CD14-positive monocyte (primary cell): Measurements from ENCODE around the gene PRM2. TPM values are rescaled to one million over a fixed set of nuclear protein-coding genes. Genes with fewer than 3 reads are reported as not detected.

ENCODE experiments used
- DNase-seq, 3 donors: peaks; one replicate each; pipeline ENCODE4 v3.0.0-alpha.2; 2011 to 2022
- H2AFZ ChIP-seq: 2 replicates; pipeline ENCODE4 v1.6.0; 2012; ENCODE audit warnings: mild to moderate bottlenecking, low read depth, low read length, inconsistent platforms; ENCODE audit not compliant: insufficient read depth, poor library complexity, severe bottlenecking
- H3K27ac ChIP-seq, 2 donors: 1 replicate in 1 of 2; 2 replicates in 1 of 2; pipeline ENCODE4 v1.5.1; 2012 to 2013; ENCODE audit warnings: low read length in 2 of 2, control low read depth in 1 of 2, inconsistent platforms in 1 of 2, low read depth in 1 of 2, mild to moderate bottlenecking in 1 of 2
- H3K27me3 ChIP-seq, 2 donors: one replicate each; pipeline versions ENCODE4 v1.6.0 to v1.6.1; 2011 to 2013; ENCODE audit warnings: low read length in 2 of 2; ENCODE audit not compliant: control insufficient read depth in 2 of 2, insufficient read depth in 2 of 2
- H3K36me3 ChIP-seq, 2 donors: replicated peaks in 1 of 2; 1 replicate in 1 of 2; 2 replicates in 1 of 2; pipeline versions ENCODE4 v1.5.1 to v1.6.1; 2012 to 2013; ENCODE audit warnings: low read length in 2 of 2, control low read depth in 1 of 2, inconsistent platforms in 1 of 2, mild to moderate bottlenecking in 1 of 2; ENCODE audit not compliant: insufficient read depth in 2 of 2, control insufficient read depth in 1 of 2
- H3K4me1 ChIP-seq, 2 donors: 1 replicate in 1 of 2; 2 replicates in 1 of 2; pipeline versions ENCODE4 v1.5.1 to v1.6.1; 2012 to 2013; ENCODE audit warnings: low read length in 2 of 2, control low read depth in 1 of 2, inconsistent platforms in 1 of 2, mild to moderate bottlenecking in 1 of 2, moderate library complexity in 1 of 2; ENCODE audit not compliant: insufficient read depth in 2 of 2, control insufficient read depth in 1 of 2
- H3K4me2 ChIP-seq: replicated peaks from 2 replicates; pipeline ENCODE3; 2012; ENCODE audit warnings: low read length, moderate library complexity, mild to moderate bottlenecking; ENCODE audit not compliant: poor library complexity, severe bottlenecking; ENCODE audit errors: extremely low read depth
- H3K4me3 ChIP-seq, 3 experiments: fragments of 200-600 bp in 1 of 3; sonication (generic) in 1 of 3; replicated peaks in 1 of 3; 1 replicate in 2 of 3; 2 replicates in 1 of 3; pipeline ENCODE4 v1.5.1; 2011 to 2013; ENCODE audit warnings: low read length in 3 of 3, mild to moderate bottlenecking in 3 of 3, control low read depth in 2 of 3, low read depth in 2 of 3, inconsistent platforms in 1 of 3, moderate library complexity in 1 of 3
- H3K79me2 ChIP-seq: 2 replicates; pipeline ENCODE4 v1.6.0; 2012; ENCODE audit warnings: mild to moderate bottlenecking, control low read depth, inconsistent platforms, low read length, moderate library complexity; ENCODE audit not compliant: insufficient read depth
- H3K9ac ChIP-seq: 2 replicates; pipeline ENCODE4 v1.6.0; 2017; ENCODE audit warnings: low read length, mild to moderate bottlenecking; ENCODE audit not compliant: insufficient read depth, poor library complexity, severe bottlenecking
- H3K9me3 ChIP-seq, 2 donors: replicated peaks in 1 of 2; 1 replicate in 1 of 2; 2 replicates in 1 of 2; pipeline versions ENCODE4 v1.5.1 to v1.6.1; 2012 to 2013; ENCODE audit warnings: low read length in 2 of 2, control low read depth in 1 of 2; ENCODE audit not compliant: control insufficient read depth in 1 of 2, insufficient read depth in 1 of 2
- H4K20me1 ChIP-seq: 2 replicates; pipeline ENCODE4 v1.6.0; 2012; ENCODE audit warnings: mild to moderate bottlenecking, low read length, control low read depth, moderate library complexity; ENCODE audit not compliant: insufficient read depth
- H3K27ac Mint-ChIP-seq, 7 donors: one replicate each; pipeline ENCODE4 v1.8.0; 2020; ENCODE audit warnings: mild to moderate bottlenecking in 7 of 7, mixed read lengths in 7 of 7, moderate library complexity in 6 of 7, inconsistent platforms in 2 of 7
- H3K27me3 Mint-ChIP-seq, 3 donors: one replicate each; pipeline ENCODE4 v1.8.0; 2021 to 2022; ENCODE audit warnings: low read depth in 3 of 3, mild to moderate bottlenecking in 3 of 3, mixed read lengths in 3 of 3, moderate library complexity in 3 of 3, inconsistent platforms in 1 of 3
- H3K36me3 Mint-ChIP-seq, 2 donors: one replicate each; pipeline ENCODE4 v1.8.0; 2020; ENCODE audit warnings: mixed read lengths in 2 of 2, inconsistent platforms in 1 of 2, mild to moderate bottlenecking in 1 of 2
- H3K4me1 Mint-ChIP-seq: one replicate; pipeline ENCODE4 v1.8.0; 2020; ENCODE audit warnings: mild to moderate bottlenecking, mixed read lengths
- H3K4me3 Mint-ChIP-seq, 2 donors: one replicate each; pipeline ENCODE4 v1.8.0; 2020; ENCODE audit warnings: mild to moderate bottlenecking in 2 of 2, mixed read lengths in 2 of 2, moderate library complexity in 1 of 2
- H3K9me3 Mint-ChIP-seq, 7 donors: one replicate each; pipeline ENCODE4 v1.8.0; 2020 to 2022; ENCODE audit warnings: mixed read lengths in 7 of 7, mild to moderate bottlenecking in 6 of 7, moderate library complexity in 6 of 7, inconsistent platforms in 2 of 7
- WGBS: methylation state at CpG from one replicate; pipeline ENCODE4 v1.1.5; 2013; ENCODE audit warnings: missing lambda C conversion rate; ENCODE audit not compliant: insufficient coverage; 5-methylcytosine and 5-hydroxymethylcytosine counted together
- intact Hi-C, 2 donors: fragments of 100-400 bp; cut with micrococcal nuclease; formaldehyde crosslinking; loops; one replicate each; pipeline versions ENCODE4 v1.15.0 to v1.15.1; 2023
- polyA plus RNA-seq, 3 donors: library from polyadenylated mRNA; depleted of rRNA in 1 of 3; unstranded in 2 of 3; stranded (reverse) in 1 of 3; fragments of 300-500 nt in 2 of 3; fragments of >200 nt in 1 of 3; fragmentation: Illumina TruSeq in 2 of 3; gene quantifications; 1 replicate in 2 of 3; 2 replicates in 1 of 3; pipeline ENCODE4 v1.2.3, GENCODE V29; 2012 to 2021
- small RNA-seq: library from RNA; depleted of rRNA; stranded (forward); fragments of <200 nt; gene quantifications from one replicate; pipeline ENCODE3, GENCODE V24; 2012; ENCODE audit warnings: low read depth; ENCODE audit not compliant: insufficient read length
- TF ChIP-seq, protein P1 (sequence below): fragments of 200-600 bp; IDR thresholded peaks from one replicate; pipeline ENCODE4 v1.8.0; 2022; ENCODE audit warnings: antibody characterized with exemption, mild to moderate bottlenecking

PRM2 gene
- polyA plus RNA-seq, 3 donors, result not detected

GRCh38 chr16:11229432-11229831, 46.8 kb downstream of the PRM2 start:
- no peak overlapping the region for H3K27ac ChIP-seq
- H3K27me3 Mint-ChIP-seq, result peaks cover 4 to 15% (median 6%) of the 10 kb centered on the region in 3 donors

DNA sequence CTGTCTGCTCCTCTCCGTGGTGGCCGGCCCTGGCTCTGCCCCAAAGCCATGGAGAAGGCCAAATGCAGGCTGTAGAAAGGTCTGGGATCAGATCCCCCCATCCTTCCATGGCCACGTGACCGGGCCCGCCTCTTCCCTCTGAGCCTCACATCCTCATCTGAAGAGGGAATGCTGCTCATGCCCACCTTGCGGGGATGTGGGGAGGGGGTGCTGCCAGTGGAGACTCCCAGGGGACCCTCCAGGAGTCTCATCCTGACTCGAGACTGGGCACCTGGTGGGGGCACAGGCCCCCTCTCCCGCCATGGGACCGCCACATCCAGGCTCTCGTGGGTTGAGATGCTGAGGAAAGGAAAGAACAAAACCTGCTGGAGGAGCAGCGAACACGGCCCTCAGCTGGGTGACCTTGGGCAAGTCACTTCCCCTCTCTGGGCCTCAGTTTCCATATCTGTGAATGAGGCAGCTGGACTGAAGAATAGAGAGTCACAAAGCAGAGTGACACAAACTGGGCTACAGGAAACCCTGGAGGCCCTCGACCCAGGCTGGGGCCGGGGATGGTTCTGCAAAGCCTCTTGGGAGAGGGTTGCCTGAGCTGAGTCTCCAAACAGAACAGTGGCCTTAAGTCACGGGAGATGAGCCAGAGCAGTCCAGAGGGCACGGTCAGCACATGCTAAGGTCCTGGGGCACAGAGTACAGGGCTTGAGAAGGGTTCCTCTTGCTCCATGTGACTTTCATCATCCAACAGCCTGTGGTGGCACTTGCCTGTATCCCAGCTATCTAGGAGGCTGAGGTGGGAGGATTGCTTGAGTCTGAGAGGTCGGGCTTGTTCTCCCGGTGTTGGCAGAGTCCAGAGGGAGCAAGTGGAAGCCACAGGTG, 50.4 kb downstream of the PRM2 start:
- peak overlapping the region; percentile 56 for H3K4me2 ChIP-seq
- H3K27me3 ChIP-seq, result no peaks in the 10 kb centered on the region
- intact Hi-C loops, result no loop called here
- no peak overlapping the region for H3K27ac ChIP-seq
- Mint-ChIP-seq H3K4me3 (peak overlapping the region; percentile 65 to 71), H3K9me3 (peaks cover 0 to 3% (median 0%) of the 10 kb centered on the region in 7 donors), H3K27me3 (peaks cover 4 to 5% (median 5%) of the 10 kb centered on the region in 3 donors), H3K4me1 (peaks cover 23% of the 10 kb centered on the region), H3K27ac (peak overlapping the region in 1 of 7 donors; percentile 26), H3K36me3 (no peaks in the 10 kb centered on the region)
- H4K20me1 ChIP-seq, result no peaks in the 10 kb centered on the region
- no peaks in the 10 kb centered on the region for H3K9me3 ChIP-seq
- H2AFZ ChIP-seq, result peak overlapping the region; percentile 53
- H3K9ac ChIP-seq, result peak overlapping the region; percentile 17
- peak overlapping the region in 1 of 3 experiments; percentile 61 for H3K4me3 ChIP-seq
- WGBS, result 67% methylated on average over 8 of the region's 18 CpGs
- peaks cover 19 to 29% of the 10 kb centered on the region in 2 donors for H3K4me1 ChIP-seq
- DNase-seq, result no peak
- H3K36me3 ChIP-seq, result no peaks in the 10 kb centered on the region
- TF ChIP-seq, protein P1, sequence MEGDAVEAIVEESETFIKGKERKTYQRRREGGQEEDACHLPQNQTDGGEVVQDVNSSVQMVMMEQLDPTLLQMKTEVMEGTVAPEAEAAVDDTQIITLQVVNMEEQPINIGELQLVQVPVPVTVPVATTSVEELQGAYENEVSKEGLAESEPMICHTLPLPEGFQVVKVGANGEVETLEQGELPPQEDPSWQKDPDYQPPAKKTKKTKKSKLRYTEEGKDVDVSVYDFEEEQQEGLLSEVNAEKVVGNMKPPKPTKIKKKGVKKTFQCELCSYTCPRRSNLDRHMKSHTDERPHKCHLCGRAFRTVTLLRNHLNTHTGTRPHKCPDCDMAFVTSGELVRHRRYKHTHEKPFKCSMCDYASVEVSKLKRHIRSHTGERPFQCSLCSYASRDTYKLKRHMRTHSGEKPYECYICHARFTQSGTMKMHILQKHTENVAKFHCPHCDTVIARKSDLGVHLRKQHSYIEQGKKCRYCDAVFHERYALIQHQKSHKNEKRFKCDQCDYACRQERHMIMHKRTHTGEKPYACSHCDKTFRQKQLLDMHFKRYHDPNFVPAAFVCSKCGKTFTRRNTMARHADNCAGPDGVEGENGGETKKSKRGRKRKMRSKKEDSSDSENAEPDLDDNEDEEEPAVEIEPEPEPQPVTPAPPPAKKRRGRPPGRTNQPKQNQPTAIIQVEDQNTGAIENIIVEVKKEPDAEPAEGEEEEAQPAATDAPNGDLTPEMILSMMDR, result no peak
- no peaks in the 10 kb centered on the region for H3K79me2 ChIP-seq

More at GRCh38 chr16:11229432-11229831, 46.8 kb downstream of the PRM2 start:
- H2AFZ ChIP-seq, result no peak overlapping the region
- Mint-ChIP-seq H3K36me3 (no peaks in the 10 kb centered on the region), H3K27ac (no peak overlapping the region), H3K4me1 (peaks cover 39% of the 10 kb centered on the region), H3K4me3 (no peak overlapping the region), H3K9me3 (no peaks in the 10 kb centered on the region)
- WGBS, result no CpG with 5 or more reads among the region's 5 CpGs
- no peak for DNase-seq
- peaks cover 29 to 36% of the 10 kb centered on the region in 2 donors for H3K4me1 ChIP-seq
- no peak overlapping the region for H3K4me2 ChIP-seq
- no peaks in the 10 kb centered on the region for H3K27me3 ChIP-seq
- TF ChIP-seq, protein P1, result no peak
- no peaks in the 10 kb centered on the region for H3K79me2 ChIP-seq
- intact Hi-C loops, result no loop called here
- no peak overlapping the region for H3K4me3 ChIP-seq
- H3K9ac ChIP-seq, result no peak overlapping the region
- no peaks in the 10 kb centered on the region for H4K20me1 ChIP-seq
- H3K9me3 ChIP-seq, result no peaks in the 10 kb centered on the region
- no peaks in the 10 kb centered on the region for H3K36me3 ChIP-seq

Small RNA genes lying within 50 kb of the gene (small RNA-seq; reads per million reads assigned to genes)
- not detected for gene MIR548H2
- gene RF00019, result not detected
- gene RF00554, result not detected

Other genes starting within 250 kb of the PRM2 start
- 1 to 10 TPM in 1 of 3 donors, under 1 TPM in 2; 0.13 to 2.3 (median 0.35) TPM for gene SOCS1, start 20.3 kb downstream of the PRM2 start, polyA plus RNA-seq
- not detected for gene TNP2, start 7.2 kb downstream of the PRM2 start, polyA plus RNA-seq
- gene PRM3, start 2.9 kb downstream of the PRM2 start, polyA plus RNA-seq, result not detected
- gene PRM1, start 4.8 kb upstream of the PRM2 start, polyA plus RNA-seq, result not detected
- gene RMI2, start 69.0 kb upstream of the PRM2 start, polyA plus RNA-seq, result under 1 TPM; 0.17 to 0.24 (median 0.23) TPM